DOHH2 (cell line): Measurements from ENCODE around the gene IPO9.

ENCODE experiments used
- CTCF ChIP-seq: fragments of 200-600 bp; sonication (generic); IDR thresholded peaks from one replicate; pipeline ENCODE4 v1.5.1; 2014; ENCODE audit warnings: antibody characterized with exemption, mild to moderate bottlenecking, low read depth, low read length; ENCODE audit not compliant: poor library complexity, severe bottlenecking
- EZH2phosphoT487 ChIP-seq: fragments of 200-600 bp; sonication (generic); IDR thresholded peaks from 2 replicates; pipeline ENCODE4 v1.6.1; 2017; ENCODE audit warnings: borderline replicate concordance, mild to moderate bottlenecking, antibody characterized with exemption, low read length, moderate library complexity, mixed read lengths

GRCh38 chr1:201898992-201899391 is 70.0 kb downstream of the IPO9 start:
- no peak for TF ChIP-seq CTCF
- TF ChIP-seq EZH2phosphoT487, result no peak
